ENCODE data around the gene SLC25A4.

GRCh38 chr4:185096032-185096653 is 46.9 kb upstream of the SLC25A4 start:
- TF ChIP-seq POLR2AphosphoS5 (IDR thresholded peaks at IDR 0.05; ENCODE audit: low read depth, low read length) (no peak), ZGPAT (CRISPR knock-in tag; IDR thresholded peaks at IDR 0.05) (no peak), KAT8 (CRISPR knock-in tag; IDR thresholded peaks at IDR 0.05) (no peak), ZNF639 (CRISPR knock-in tag; conservative IDR thresholded peaks at IDR 0.05) (no peak), EP300 (IDR thresholded peaks at IDR 0.05; ENCODE audit: low read depth in 2 of 2, low read length in 2 of 2) (no peak), EP300 (CRISPR knock-in tag; IDR thresholded peaks at IDR 0.05; ENCODE audit: borderline replicate concordance) (no peak), CTCF (CRISPR knock-in tag; IDR thresholded peaks at IDR 0.05) (peak; percentile 50), REST (IDR thresholded peaks at IDR 0.05; ENCODE audit: borderline replicate concordance in 1 of 2, low read depth in 1 of 2, low read length in 2 of 2) (no peak), ZNF280B (CRISPR knock-in tag; IDR thresholded peaks at IDR 0.05; ENCODE audit: borderline replicate concordance) (no peak), CHCHD3 (CRISPR knock-in tag; IDR thresholded peaks at IDR 0.05) (no peak)
